GM12864 (cell line): Measurements from ENCODE around the gene COBL.

Source experiments
- DNase-seq: peaks from one replicate; pipeline ENCODE4 v3.0.0-alpha.2; 2011; ENCODE audit warnings: low read depth
- H3K4me3 ChIP-seq: 2 replicates; pipeline ENCODE4 v1.5.1; 2011; ENCODE audit warnings: mild to moderate bottlenecking, low read depth, low read length, control low read depth
- TF ChIP-seq, protein P1 (sequence below): IDR thresholded peaks from 2 replicates; pipeline ENCODE4 v1.5.1; 2011; ENCODE audit warnings: low read depth, mild to moderate bottlenecking, moderate library complexity, low read length, control low read depth, inconsistent platforms; ENCODE audit errors: missing control alignments

Gene COBL

DNA sequence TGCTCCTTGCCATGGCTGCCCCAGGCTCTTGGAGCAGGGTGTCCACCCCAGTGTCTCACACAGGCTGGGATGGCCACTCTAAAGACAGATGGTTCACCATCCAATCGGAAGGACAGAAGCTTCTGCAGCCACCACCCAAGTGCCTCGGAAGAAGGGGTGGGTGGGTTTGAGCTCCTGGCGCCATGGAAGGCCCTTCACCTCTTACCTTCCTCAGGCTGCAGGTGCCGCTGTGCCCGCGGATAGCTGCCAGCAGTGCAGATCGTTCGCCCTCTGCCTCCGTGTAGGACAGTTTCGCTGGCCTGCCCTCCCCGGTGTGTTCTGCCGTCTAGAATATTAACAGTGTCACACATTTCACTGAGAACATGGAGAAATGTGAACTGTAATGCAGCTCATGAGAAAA lies 290.3 kb downstream of the COBL start:
- TF ChIP-seq, protein P1, sequence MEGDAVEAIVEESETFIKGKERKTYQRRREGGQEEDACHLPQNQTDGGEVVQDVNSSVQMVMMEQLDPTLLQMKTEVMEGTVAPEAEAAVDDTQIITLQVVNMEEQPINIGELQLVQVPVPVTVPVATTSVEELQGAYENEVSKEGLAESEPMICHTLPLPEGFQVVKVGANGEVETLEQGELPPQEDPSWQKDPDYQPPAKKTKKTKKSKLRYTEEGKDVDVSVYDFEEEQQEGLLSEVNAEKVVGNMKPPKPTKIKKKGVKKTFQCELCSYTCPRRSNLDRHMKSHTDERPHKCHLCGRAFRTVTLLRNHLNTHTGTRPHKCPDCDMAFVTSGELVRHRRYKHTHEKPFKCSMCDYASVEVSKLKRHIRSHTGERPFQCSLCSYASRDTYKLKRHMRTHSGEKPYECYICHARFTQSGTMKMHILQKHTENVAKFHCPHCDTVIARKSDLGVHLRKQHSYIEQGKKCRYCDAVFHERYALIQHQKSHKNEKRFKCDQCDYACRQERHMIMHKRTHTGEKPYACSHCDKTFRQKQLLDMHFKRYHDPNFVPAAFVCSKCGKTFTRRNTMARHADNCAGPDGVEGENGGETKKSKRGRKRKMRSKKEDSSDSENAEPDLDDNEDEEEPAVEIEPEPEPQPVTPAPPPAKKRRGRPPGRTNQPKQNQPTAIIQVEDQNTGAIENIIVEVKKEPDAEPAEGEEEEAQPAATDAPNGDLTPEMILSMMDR, result no peak

DNA sequence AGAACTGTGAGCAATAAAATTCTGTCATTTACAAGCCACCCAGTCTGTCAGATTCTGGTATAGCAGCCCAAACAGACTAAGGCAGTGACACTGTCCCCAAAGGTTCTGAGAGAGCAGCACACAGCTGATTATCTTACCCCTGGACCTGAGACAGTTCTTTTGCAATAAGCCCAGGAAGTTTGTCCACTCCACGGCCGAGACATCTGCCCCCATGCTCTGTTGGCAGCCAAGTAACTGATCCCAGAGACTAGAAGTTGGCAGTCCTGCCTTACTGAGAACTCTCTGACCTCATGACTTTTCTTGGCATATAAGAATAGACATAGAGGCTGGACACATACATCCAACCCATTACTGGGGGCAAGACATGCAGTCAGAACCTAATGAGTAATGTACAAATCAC lies 290.9 kb downstream of the COBL start:
- TF ChIP-seq, protein P1, result no peak
- no peak overlapping the region for H3K4me3 ChIP-seq
- no peak for DNase-seq

More for the DNA sequence above, 290.3 kb downstream of the COBL start:
- no peak overlapping the region for H3K4me3 ChIP-seq
- DNase-seq, result no peak

DNA sequence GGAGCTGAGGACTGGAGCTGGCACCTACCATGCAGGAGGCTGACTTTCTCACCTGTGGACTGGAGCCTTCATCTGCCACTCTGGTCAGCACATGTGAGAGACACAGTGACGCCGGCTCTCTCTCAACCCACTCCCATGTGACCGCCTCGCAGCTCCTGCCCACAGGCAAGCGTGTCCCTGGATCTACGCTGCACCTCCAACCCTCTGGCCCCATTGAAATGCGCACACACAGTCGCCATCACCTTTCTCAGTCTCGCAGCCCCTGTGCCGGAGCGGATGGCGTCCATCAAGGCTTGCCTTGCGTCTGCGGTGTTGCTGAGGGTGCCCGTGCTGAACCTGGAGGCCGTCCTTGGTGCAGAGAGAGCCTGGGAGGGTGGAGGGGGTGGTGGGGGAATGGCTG lies 291.7 kb downstream of the COBL start:
- no peak for DNase-seq
- H3K4me3 ChIP-seq, result no peak overlapping the region
- TF ChIP-seq, protein P1, result no peak

DNA sequence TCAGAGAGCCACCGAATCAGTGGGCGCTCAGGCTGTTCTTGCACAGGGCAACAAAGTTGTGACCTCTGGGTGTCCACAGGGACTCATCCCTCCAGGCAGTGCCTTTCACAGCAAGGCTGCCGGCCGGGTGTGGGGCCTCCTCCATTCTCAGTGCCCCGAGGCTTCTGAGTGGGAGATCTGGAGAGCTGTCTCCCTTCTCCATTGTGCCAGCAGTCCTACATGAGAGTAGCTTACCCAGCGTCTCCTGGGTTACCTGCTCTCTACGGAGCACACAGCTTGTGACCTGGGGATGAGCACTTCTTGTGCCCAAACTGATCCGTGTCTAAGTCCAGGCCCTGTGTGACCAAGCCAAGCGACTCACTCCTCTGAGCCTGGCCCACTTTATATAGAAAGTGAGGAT lies 293.1 kb downstream of the COBL start:
- no peak overlapping the region for H3K4me3 ChIP-seq
- TF ChIP-seq, protein P1, result no peak
- DNase-seq, result no peak

DNA sequence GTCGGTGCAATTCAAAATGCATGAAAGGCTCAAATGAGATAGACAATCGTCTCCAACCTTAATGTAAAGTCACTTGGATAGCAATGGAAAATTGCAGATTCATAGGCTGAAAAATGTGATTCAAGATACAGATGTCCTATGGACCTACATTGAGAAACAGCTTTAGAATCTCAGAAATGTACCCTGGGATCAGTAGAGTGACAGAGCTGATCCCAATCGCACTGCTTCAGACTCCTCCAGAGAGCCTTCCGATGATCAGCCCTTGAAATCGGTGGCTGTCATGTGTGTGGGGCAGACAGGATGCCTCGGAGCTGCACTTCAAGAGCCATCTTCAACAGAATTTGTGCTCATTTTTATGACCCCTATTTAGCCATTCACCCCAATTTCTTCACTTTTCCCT lies 293.8 kb downstream of the COBL start:
- H3K4me3 ChIP-seq, result no peak overlapping the region
- TF ChIP-seq, protein P1, result no peak
- no peak for DNase-seq

DNA sequence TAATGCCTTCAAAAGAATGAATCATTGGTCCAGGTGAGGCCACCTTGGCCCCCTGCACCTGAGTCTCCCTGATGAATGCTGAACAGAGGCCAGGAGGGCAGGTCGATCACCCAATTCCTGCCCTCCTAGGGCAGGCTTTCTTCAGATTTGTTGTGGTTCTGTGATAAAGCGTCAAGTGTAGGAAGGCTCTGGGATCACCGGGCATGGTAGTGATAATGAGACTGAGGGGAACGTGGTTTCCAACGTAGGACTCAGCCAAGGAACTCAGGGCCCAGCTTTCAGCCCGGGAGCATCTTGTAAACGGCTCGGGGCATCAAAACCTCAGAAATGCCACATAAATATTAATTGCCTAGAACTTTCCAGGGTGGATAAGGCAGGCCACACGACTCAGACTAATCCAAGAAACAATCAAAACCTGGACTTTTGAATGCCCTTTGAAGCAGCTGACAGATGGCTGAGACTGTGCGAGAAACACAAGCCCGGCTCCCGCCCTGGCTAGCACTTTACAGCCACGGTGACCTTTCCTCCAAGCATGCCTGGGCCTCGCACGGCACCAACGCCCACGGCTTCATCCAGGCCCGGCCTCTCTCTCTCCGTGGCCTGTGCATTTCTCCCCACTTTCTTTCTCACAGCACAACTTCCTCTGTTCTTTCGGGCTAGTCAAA lies 294.6 kb downstream of the COBL start:
- no peak for DNase-seq
- TF ChIP-seq, protein P1, result no peak
- H3K4me3 ChIP-seq, result no peak overlapping the region

DNA sequence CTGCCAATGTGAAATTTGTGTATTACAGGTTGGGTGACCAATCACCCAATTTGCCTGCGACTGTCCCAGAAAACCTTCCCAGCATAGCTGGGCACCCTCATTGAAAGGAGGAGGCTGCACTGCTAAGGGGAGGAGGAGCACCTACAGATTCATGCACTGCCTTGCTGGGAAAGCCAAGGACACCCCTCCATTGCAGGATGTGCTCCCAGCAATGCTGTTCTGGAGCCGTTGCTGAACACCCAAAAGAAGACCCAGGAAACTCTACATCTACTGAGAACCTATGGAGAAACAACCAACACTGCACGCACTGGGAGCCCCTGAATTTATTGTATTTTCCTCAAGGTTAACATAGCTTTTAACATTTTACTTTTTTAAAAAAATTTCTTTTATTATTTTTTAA lies 295.7 kb downstream of the COBL start:
- TF ChIP-seq, protein P1, result no peak
- no peak overlapping the region for H3K4me3 ChIP-seq
- DNase-seq, result no peak
